ENCODE measurements around the gene TNRC18. TPM values are rescaled to one million over a fixed set of nuclear protein-coding genes. Genes with fewer than 3 reads are reported as not detected.
"Not testable (repeated sequence)": the region's sequence is repeated elsewhere in the genome, so short reads cannot be mapped to it uniquely, and the experiment has no call there.

Gene TNRC18
- total RNA-seq, 2 donors from 2014 or later, result 32.0 to 53.6 TPM

DNA sequence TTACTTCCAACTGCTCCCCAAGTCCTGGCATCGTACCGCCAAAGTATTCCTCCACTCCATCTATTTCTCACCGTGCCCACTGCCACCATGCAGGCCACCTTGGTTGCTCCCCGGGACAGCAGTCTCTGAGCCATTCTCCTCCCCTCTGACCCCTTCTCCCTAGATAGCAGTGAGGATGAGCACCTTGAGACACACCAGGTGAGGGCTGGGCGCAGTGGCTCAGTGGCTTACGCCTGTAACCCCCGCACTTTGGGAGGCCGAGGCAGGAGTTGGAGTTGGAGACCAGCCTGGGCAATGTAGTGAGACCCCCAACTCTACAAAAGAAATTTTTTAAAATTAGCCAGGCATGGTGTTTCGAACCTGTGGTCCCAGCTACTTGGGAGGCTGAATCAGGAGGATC lies 136.7 kb downstream of the TNRC18 start:
- H3K27ac ChIP-seq, result no peak overlapping the region
- peaks cover 0 to 8% of the 10 kb centered on the region in 2 donors for H3K4me1 ChIP-seq
- H3K36me3 ChIP-seq, result no peaks in the 10 kb centered on the region
- no peaks in the 10 kb centered on the region for H3K27me3 ChIP-seq
- DNase-seq (ENCODE audit: low spot score), result no peak
- TF ChIP-seq, protein P1, sequence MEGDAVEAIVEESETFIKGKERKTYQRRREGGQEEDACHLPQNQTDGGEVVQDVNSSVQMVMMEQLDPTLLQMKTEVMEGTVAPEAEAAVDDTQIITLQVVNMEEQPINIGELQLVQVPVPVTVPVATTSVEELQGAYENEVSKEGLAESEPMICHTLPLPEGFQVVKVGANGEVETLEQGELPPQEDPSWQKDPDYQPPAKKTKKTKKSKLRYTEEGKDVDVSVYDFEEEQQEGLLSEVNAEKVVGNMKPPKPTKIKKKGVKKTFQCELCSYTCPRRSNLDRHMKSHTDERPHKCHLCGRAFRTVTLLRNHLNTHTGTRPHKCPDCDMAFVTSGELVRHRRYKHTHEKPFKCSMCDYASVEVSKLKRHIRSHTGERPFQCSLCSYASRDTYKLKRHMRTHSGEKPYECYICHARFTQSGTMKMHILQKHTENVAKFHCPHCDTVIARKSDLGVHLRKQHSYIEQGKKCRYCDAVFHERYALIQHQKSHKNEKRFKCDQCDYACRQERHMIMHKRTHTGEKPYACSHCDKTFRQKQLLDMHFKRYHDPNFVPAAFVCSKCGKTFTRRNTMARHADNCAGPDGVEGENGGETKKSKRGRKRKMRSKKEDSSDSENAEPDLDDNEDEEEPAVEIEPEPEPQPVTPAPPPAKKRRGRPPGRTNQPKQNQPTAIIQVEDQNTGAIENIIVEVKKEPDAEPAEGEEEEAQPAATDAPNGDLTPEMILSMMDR (IDR thresholded peaks at IDR 0.05), result no peak
- H3K9me3 ChIP-seq, result no peaks in the 10 kb centered on the region
- no peak overlapping the region for H3K4me3 ChIP-seq

DNA sequence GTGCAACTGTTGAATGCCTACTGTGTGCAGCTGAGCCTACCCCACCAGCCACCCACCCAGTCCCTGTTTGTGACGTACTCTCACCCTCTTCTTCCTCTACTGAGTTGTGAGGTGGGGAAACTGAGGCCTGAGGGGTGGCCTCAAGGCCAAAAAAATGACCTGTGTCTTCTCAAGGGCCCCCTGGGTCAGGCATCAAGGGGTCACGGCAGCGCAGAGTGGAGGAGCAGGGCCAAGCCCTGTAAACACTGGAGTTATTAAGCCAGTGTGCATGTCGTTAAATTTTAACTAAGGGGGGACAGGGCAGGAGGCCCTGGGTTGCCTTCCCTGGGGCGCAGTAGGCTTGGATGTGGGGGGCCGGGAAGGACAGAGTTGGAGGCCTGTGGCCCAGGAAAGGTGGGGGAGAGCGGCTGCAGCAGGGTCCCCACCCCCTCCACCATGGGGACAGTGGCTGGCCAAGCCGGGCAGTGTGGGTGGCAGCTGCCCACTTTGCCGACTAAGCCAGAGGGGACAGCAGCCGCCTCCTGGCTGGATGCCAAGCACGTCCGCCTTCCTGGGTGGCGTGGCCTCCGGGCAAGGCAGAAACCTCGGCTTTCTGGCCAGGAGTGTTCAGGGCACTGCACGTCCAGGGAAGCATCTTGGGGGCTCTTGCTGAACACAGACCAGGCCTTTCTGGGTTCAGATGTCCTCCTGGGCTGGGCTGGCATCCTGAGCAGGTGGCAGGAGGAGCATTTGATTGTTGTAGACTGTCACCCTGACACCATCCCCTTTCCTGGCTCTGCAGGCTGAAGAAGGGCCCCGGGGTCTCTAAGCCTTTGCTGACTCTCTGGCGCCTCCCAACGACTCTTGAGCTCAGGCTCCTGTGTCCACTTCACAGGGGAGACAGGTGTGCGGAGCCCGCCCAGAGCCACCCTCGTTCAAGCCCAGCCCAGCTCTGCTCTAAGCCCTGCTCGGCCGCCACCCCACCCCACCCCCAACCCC lies 139.0 kb downstream of the TNRC18 start:
- Histone ChIP-seq H3K27ac (no peak overlapping the region), H3K36me3 (no peaks in the 10 kb centered on the region), H3K4me3 (no peak overlapping the region), H3K4me1 (peaks cover 0 to 8% of the 10 kb centered on the region in 2 donors), H3K27me3 (no peaks in the 10 kb centered on the region), H3K9me3 (no peaks in the 10 kb centered on the region)
- DNase-seq (ENCODE audit: low spot score), result no peak
- TF ChIP-seq, protein P1 (IDR thresholded peaks at IDR 0.05), result peak in 1 of 2 donors; percentile 34

DNA sequence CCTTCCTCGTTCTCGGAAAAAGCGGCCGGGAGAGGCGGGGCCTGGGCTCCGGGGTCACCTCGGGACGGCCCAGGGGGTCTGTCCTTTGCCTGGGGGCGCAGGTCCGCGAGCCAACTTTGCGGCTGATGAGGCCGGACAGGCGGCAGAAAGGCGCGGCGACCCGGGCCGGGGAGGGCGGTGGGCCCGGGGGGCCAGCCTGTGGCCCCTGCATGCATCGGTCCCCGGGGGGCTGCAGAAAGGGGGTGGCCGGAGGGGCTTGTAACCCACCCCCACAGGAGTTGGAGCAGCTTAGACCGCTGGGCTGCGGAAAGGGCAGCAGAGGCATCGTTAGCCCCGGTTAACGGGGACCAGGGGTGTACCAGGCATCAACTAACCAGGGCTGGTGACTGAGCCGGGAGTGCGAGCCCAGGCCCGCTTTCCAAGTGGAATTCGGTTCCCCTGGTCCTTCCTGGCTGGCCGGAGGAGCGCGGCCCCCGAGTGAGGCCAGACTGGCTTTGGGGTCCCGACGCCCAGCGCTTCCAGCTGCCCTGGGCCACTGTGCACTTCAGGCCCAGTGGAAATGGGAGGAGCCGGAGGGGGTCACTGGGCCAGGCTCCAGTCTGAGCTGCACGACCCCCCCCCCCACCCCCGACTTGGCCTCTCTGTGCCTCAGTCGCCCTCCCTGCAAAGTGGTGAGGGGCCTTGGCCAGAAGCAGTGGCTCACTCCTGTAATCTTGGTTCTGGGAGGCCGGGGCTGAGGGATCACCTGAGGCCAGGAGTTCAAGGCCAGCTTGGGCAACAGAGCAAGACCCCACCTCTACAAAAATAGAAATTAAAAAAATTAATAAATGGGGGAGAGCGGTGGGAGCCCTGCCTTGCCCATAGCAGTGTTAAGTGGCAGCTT lies 140.0 kb downstream of the TNRC18 start:
- Histone ChIP-seq H3K27me3 (no peaks in the 10 kb centered on the region), H3K4me1 (peaks cover 0 to 8% of the 10 kb centered on the region in 2 donors), H3K27ac (no peak overlapping the region), H3K4me3 (peak overlapping the region; percentile 48 to 67), H3K9me3 (no peaks in the 10 kb centered on the region), H3K36me3 (no peaks in the 10 kb centered on the region)
- TF ChIP-seq, protein P1 (IDR thresholded peaks at IDR 0.05), result no peak
- DNase-seq (ENCODE audit: low spot score), result no peak

DNA sequence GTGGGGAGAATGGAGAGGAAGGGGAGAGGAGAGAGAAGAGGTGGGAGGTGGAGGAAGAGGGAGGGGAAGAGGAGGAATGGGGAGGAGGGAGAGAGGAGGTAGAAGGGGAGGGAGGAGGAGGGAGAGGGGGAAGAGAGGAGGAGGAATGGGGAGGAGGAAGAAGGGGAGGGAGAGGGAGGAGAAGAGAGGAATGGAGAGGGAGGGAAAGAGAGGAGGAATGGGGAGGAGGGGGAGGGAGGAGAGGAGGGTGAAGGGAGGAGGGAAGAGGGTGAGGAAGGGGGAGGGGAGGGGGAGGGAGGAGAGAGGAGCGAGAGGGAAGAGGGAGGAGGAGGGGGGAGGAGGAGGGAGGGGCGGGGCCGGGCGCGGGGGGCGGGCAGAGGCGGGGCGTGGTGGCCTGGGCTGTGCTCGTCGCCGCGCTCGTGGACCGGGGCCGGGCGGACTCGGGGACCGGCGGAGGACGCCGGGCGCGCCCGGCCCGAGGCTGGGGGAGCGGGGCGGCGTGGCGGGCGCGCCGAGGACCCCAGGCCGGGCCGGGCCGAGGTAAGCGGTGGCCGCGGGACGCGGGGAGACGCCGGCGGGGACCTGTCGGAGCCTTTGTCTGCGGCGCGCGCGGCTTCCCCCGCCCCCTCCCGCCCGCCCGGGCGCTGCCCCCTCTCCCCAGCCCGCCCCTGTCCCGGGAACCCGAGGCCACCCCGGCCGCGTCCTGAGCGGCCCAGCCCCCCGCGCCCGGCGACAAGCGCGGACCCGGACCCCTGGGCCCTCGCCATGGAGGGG lies 140.9 kb downstream of the TNRC18 start, which contains the start of gene SLC29A4:
Gene SLC29A4, plus strand, starts transcription at position 401 of the 774 bp plus-strand sequence. CDS start 4,874 bp downstream, outside the sequence.
- no peaks in the 10 kb centered on the region for H3K9me3 ChIP-seq
- no peak for DNase-seq (ENCODE audit: low spot score)
- H3K4me3 ChIP-seq, result peak within 1 kb of the TSS; percentile 48 to 67
- peaks cover 0 to 8% of the 10 kb centered on the region in 2 donors for H3K4me1 ChIP-seq
- TF ChIP-seq, protein P1 (IDR thresholded peaks at IDR 0.05), result no peak
- no peaks in the 10 kb centered on the region for H3K27me3 ChIP-seq
- H3K36me3 ChIP-seq, result no peaks in the 10 kb centered on the region
- no peak within 1 kb of the TSS for H3K27ac ChIP-seq

DNA sequence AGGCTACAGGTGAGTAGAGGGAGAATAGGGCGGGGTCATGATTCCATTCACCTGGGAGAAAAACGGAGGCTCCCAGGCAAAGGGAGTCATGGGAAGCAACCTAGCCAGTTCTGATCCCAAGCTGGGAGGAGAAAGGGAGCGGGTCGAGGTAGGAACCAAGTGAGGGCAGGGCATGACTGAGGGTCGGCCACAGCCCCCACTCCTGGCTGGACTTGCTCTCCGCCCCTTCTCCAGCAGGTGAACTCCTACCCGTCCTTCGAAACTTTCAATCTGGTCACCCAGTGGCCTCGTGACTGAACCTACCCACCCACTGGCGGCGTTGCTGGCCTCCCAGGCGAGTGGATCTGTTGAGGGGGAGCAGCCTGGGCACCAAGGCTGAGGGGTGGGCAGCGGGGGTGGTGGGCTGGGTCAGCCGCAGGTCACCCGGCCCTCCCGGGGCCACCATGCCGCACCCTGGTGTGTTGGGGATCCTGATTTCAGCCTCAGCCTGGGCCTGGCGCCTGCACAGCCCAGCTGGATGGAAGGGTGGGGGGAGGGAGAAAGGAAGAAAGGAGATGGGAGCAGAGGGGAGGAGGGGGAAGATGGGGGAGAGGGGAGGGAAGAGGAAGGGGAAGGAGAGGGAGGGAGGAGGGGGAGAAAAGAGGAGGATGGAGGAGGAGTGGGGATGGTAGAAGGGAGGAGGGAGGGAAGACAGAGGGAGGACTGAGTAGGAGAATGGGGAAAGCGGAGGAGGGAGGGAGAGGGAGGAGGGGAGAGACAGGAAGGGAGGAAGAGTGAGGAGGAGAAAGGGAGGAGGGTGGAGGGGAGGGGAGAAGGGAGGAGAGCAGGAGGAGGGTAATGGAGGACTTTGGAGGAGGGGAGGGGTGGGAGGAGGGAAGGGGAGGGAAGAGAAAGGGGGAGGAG lies 141.8 kb downstream of the TNRC18 start:
- H3K27ac ChIP-seq; H3K36me3 ChIP-seq; H3K4me1 ChIP-seq; H3K27me3 ChIP-seq; H3K4me3 ChIP-seq; H3K9me3 ChIP-seq; DNase-seq (ENCODE audit: low spot score): not testable (repeated sequence)
